ENCODE data around the gene CMPK1. TPM values are rescaled to one million over a fixed set of nuclear protein-coding genes. Genes with fewer than 3 reads are reported as not detected.

The CMPK1 gene
- polyA plus RNA-seq, 1 donor (not counting 4 experiments of a cell fraction or from before 2014, with no cell fraction given), result 63.8 TPM

DNA sequence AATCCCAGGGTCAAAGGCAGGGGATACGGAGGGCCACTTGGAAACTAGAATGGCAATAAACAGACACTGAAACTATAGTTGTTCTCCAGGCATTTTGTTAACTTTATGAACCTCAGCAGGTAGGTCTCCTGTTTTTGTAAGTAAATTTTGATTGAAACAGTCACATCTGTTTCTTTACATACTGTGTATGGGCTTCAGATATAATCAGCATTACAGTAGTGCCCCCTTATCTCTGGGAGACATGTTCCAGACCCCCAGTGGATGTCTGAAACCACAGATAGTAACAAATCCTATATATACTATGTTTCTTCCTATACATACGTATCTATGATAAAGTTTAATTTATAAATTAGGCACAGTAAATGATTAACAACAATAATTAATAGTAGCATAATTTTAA lies 31.1 kb upstream of the CMPK1 start:
- TF ChIP-seq, protein P1, sequence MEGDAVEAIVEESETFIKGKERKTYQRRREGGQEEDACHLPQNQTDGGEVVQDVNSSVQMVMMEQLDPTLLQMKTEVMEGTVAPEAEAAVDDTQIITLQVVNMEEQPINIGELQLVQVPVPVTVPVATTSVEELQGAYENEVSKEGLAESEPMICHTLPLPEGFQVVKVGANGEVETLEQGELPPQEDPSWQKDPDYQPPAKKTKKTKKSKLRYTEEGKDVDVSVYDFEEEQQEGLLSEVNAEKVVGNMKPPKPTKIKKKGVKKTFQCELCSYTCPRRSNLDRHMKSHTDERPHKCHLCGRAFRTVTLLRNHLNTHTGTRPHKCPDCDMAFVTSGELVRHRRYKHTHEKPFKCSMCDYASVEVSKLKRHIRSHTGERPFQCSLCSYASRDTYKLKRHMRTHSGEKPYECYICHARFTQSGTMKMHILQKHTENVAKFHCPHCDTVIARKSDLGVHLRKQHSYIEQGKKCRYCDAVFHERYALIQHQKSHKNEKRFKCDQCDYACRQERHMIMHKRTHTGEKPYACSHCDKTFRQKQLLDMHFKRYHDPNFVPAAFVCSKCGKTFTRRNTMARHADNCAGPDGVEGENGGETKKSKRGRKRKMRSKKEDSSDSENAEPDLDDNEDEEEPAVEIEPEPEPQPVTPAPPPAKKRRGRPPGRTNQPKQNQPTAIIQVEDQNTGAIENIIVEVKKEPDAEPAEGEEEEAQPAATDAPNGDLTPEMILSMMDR (optimal IDR thresholded peaks at IDR 0.05 in 1 of 3, IDR thresholded peaks at IDR 0.05 in 1 of 3, conservative IDR thresholded peaks at IDR 0.05 in 1 of 3; ENCODE audit: extremely low read depth in 1 of 3, insufficient read depth in 2 of 3, low read length in 3 of 3), result no peak
- TF ChIP-seq EZH2 (IDR thresholded peaks at IDR 0.05; ENCODE audit: low read length), result no peak
- no peak overlapping the region for H3K4me2 ChIP-seq (ENCODE audit: control insufficient read depth, extremely low read depth, insufficient read depth, low read depth, low read length)
- DNase-seq (ENCODE audit: low read depth, low spot score) (no peak), FAIRE-seq (no peak)
- H3K9me3 ChIP-seq (ENCODE audit: control insufficient read depth, low read depth, low read length), result no peaks in the 10 kb centered on the region
- dilution Hi-C loops (cut with MboI; ENCODE audit: extremely low pct_ligation_motif_present, low sequenced_read_pairs), result no loop called here
- no peaks in the 10 kb centered on the region for H3K79me2 ChIP-seq (ENCODE audit: control insufficient read depth, insufficient read depth, low read length)
- no peaks in the 10 kb centered on the region for H4K20me1 ChIP-seq (ENCODE audit: control insufficient read depth, extremely low read depth, insufficient read depth, low read length)
- H3K4me1 ChIP-seq (ENCODE audit: control insufficient read depth, extremely low read depth, insufficient read depth, low read length), result no peaks in the 10 kb centered on the region
- no peaks in the 10 kb centered on the region for H3K27me3 ChIP-seq (ENCODE audit: control insufficient read depth, extremely low read depth, insufficient read depth, low read length)
- H3K9ac ChIP-seq (ENCODE audit: control insufficient read depth, extremely low read depth, insufficient read depth, low read length), result no peak overlapping the region
- no peak overlapping the region for H3K27ac ChIP-seq (ENCODE audit: control insufficient read depth, insufficient read depth, low read length)
- no peaks in the 10 kb centered on the region for H3K9me1 ChIP-seq (ENCODE audit: control insufficient read depth, extremely low read depth, insufficient read depth, low read length)
- no peak overlapping the region for H2AFZ ChIP-seq (ENCODE audit: control insufficient read depth, low read length)
- peaks cover 3 to 23% of the 10 kb centered on the region in 2 experiments for H3K36me3 ChIP-seq (ENCODE audit: control insufficient read depth in 2 of 2, extremely low read depth in 1 of 2, insufficient read depth in 2 of 2, low read length in 2 of 2)
- H3K4me3 ChIP-seq (ENCODE audit: control insufficient read depth in 2 of 3, extremely low read depth in 1 of 3, insufficient read depth in 2 of 3, low read depth in 1 of 3, low read length in 3 of 3), result no peak overlapping the region

DNA sequence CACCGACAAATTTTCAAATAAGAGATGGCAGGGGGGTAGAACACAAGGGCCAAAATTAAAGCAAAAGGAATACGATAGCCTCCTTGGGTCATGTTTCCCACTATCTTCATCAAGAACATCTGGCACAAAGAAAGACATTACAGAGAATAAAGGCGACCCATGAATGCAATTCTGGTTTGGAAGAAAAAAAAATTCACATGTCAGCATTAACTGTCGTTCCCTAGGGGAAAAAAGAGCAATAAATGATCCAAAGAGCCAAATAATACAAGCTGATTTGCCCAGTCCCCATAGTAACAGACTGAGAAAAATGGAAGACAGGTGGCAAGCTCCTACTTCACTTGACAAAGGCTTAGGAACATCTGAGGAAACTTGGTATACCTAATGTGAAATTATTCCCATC lies 24.2 kb upstream of the CMPK1 start:
- FAIRE-seq, result no peak
- peaks cover 1 to 9% of the 10 kb centered on the region in 2 experiments for H3K36me3 ChIP-seq (ENCODE audit: control insufficient read depth in 2 of 2, extremely low read depth in 1 of 2, insufficient read depth in 2 of 2, low read length in 2 of 2)

More for the DNA sequence above, 24.2 kb upstream of the CMPK1 start:
- Histone ChIP-seq H3K4me3 (ENCODE audit: control insufficient read depth in 2 of 3, extremely low read depth in 1 of 3, insufficient read depth in 2 of 3, low read depth in 1 of 3, low read length in 3 of 3) (no peak overlapping the region), H3K4me2 (ENCODE audit: control insufficient read depth, extremely low read depth, insufficient read depth, low read depth, low read length) (no peak overlapping the region), H3K9me3 (ENCODE audit: control insufficient read depth, low read depth, low read length) (no peaks in the 10 kb centered on the region), H3K27ac (ENCODE audit: control insufficient read depth, insufficient read depth, low read length) (no peak overlapping the region), H3K27me3 (ENCODE audit: control insufficient read depth, extremely low read depth, insufficient read depth, low read length) (no peaks in the 10 kb centered on the region), H4K20me1 (ENCODE audit: control insufficient read depth, extremely low read depth, insufficient read depth, low read length) (no peaks in the 10 kb centered on the region), H3K9ac (ENCODE audit: control insufficient read depth, extremely low read depth, insufficient read depth, low read length) (no peak overlapping the region), H3K4me1 (ENCODE audit: control insufficient read depth, extremely low read depth, insufficient read depth, low read length) (peaks cover 5% of the 10 kb centered on the region), H3K9me1 (ENCODE audit: control insufficient read depth, extremely low read depth, insufficient read depth, low read length) (no peaks in the 10 kb centered on the region), H3K79me2 (ENCODE audit: control insufficient read depth, insufficient read depth, low read length) (peaks cover 42% of the 10 kb centered on the region), H2AFZ (ENCODE audit: control insufficient read depth, low read length) (no peak overlapping the region)
- TF ChIP-seq, protein P1 (optimal IDR thresholded peaks at IDR 0.05 in 1 of 3, IDR thresholded peaks at IDR 0.05 in 1 of 3, conservative IDR thresholded peaks at IDR 0.05 in 1 of 3; ENCODE audit: extremely low read depth in 1 of 3, insufficient read depth in 2 of 3, low read length in 3 of 3), result no peak
- no peak for TF ChIP-seq EZH2 (IDR thresholded peaks at IDR 0.05; ENCODE audit: low read length)
- no peak for DNase-seq (ENCODE audit: low read depth, low spot score)
- dilution Hi-C loops (cut with MboI; ENCODE audit: extremely low pct_ligation_motif_present, low sequenced_read_pairs), result no loop called here
